Stomach smooth muscle (tissue), 2 donors: ENCODE measurements around the gene SEPTIN5.
"Not testable (repeated sequence)": the region's sequence is repeated elsewhere in the genome, so short reads cannot be mapped to it uniquely, and the experiment has no call there.

Experiments used
- H3K27ac ChIP-seq: one replicate; pipeline ENCODE4 v1.7.0; 2013; ENCODE audit warnings: mild to moderate bottlenecking, low read length, inconsistent platforms
- H3K27me3 ChIP-seq, 2 donors: one replicate each; pipeline ENCODE4 v1.7.0; 2013; ENCODE audit warnings: low read length in 2 of 2; ENCODE audit not compliant: insufficient read depth in 2 of 2, control insufficient read depth in 1 of 2
- H3K36me3 ChIP-seq, 2 donors: one replicate each; pipeline ENCODE4 v1.7.0; 2013; ENCODE audit warnings: low read length in 2 of 2; ENCODE audit not compliant: control insufficient read depth in 2 of 2, insufficient read depth in 2 of 2
- H3K4me1 ChIP-seq: one replicate; pipeline ENCODE4 v1.7.0; 2013; ENCODE audit warnings: low read length; ENCODE audit not compliant: control insufficient read depth, insufficient read depth
- H3K4me3 ChIP-seq, 2 donors: one replicate each; pipeline ENCODE4 v1.7.0; 2013; ENCODE audit warnings: low read length in 2 of 2
- H3K9ac ChIP-seq, 2 donors: one replicate each; pipeline ENCODE4 v1.7.0; 2013; ENCODE audit warnings: low read length in 2 of 2, mild to moderate bottlenecking in 1 of 2
- H3K9me3 ChIP-seq, 2 donors: one replicate each; pipeline ENCODE4 v1.7.0; 2013; ENCODE audit warnings: low read length in 2 of 2; ENCODE audit not compliant: control insufficient read depth in 2 of 2
- donor health status: healthy.
- donor health status: Pancreatic carcinoma.

Gene SEPTIN5

DNA sequence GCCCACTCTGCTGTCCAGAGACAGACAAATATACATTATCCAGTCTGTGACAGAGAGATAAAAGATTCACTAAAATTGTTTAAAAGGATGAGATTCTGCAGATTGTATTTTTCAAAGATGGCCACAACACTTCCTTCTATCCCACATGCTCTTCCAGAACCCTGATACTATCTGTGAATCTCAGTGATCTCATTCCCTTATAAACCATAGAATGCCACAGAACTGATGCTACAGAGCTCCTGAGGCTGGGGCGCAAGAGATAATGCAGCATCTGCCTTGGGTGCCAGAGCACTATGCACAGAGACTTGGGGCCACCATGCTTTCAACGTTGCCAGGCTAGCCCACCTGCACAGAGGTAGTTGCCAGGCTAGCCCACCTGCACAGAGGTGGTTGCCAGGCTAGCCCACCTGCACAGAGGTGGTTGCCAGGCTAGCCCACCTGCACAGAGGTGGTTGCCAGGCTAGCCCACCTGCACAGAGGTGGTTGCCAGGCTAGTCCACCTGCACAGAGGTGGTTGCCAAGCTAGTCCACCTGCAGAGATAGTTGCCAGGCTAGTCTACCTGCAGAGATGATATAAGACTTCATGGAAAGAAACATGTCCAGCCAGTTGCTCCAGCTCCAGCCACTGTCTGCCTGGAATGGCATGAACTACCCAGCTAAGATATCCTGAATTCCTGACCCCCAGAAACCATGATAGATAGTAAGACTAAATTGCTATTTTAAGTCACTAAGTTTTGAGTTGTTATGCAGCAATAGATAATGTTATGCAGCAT lies 17.6 kb upstream of the SEPTIN5 start:
- no peaks in the 10 kb centered on the region for H3K36me3 ChIP-seq
- no peak overlapping the region for H3K4me3 ChIP-seq
- H3K4me1 ChIP-seq, result peaks cover 2% of the 10 kb centered on the region
- no peaks in the 10 kb centered on the region for H3K9me3 ChIP-seq
- H3K27me3 ChIP-seq, result no peaks in the 10 kb centered on the region
- H3K9ac ChIP-seq, result no peak overlapping the region
- no peak overlapping the region for H3K27ac ChIP-seq

DNA sequence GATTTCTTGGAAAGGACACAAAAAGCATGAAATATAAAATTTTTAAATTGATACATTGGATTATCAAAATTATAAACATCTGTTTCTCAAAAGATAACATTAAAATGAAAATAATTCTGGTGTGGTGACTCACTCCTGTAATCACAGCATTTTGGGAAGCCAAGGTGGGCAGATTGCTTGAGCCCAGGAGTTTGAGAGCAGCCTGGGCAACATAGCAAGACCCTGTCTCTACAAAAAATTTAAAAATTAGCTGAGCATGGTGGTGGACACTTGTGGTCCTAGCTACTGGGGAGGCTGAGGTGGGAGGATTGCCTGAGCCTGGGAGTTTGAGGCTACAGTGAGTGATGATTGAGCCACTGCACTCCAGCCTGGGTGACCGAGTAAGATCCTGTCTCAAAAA lies 16.4 kb upstream of the SEPTIN5 start:
- not testable (repeated sequence) for H3K9me3 ChIP-seq

DNA sequence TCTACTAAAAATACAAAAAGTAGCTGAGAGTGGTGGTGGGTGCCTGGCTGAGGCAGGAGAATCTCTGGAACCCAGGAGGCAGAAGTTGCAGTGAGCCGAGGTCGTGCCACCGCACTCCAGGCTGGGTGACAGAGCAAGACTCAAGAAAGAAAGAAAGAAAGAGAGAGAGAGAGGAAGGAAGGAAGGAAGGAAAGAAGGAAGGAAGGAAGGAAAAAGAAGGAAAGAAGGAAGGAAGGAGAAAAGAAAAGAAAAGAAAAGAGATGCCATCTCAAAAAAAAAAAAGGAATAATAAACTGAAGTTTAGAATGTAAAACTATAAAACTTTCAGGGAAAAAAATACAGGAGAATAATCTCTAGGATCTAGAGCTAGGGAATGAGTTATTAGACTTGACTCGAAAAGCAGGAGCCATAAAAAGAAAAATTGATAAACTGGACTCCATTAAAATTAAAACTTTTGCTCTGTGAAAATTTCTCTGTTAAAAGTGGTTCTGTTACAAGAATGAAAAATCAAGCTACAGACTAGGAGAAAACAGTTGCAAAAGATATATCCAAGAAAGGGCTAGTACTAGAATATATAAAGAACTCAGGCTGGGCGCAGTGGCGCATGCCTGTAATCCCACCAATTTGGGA lies 13.4 kb upstream of the SEPTIN5 start:
- Histone ChIP-seq H3K4me1 (no peaks in the 10 kb centered on the region), H3K9ac (no peak overlapping the region), H3K27ac (no peak overlapping the region), H3K36me3 (no peaks in the 10 kb centered on the region), H3K27me3 (peaks cover 7% of the 10 kb centered on the region in 2 donors), H3K9me3 (no peaks in the 10 kb centered on the region), H3K4me3 (no peak overlapping the region)

More for the DNA sequence above, 16.4 kb upstream of the SEPTIN5 start:
- H3K4me1 ChIP-seq, H3K4me3 ChIP-seq, H3K27me3 ChIP-seq, H3K27ac ChIP-seq, H3K9ac ChIP-seq, H3K36me3 ChIP-seq: not testable (repeated sequence)

DNA sequence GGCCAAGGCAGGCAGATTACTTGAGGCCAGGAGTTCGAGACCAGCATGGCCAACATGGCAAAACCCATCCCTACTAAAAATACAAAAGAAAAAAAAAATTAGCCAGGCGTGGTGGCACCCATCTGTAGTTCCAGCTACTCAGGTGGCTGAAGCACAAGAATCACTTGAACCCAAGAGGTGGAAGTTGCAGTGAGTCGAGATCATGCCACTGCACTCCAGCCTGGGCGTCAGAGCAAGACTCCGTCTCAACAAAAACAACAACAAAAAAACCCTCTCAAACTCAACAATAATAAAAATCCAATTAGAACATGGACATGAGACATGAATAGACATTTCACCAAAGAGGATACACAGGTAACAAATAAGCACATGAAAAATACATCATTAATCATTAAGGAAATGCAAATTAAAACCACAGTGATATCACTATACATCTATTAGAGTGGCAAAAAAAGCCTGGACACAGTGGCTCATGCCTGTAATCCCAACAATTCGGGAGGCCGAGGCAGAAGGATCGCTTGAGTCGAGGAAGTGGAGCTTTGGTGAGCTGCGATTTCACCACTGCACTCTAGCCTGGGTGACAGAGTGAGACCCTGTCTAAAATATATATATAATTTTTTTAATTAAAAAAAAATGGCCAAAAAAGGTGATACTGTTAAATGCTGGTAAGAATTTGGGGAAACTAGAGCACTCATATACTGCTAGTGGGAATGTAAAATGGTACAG lies 12.7 kb upstream of the SEPTIN5 start:
- no peaks in the 10 kb centered on the region for H3K36me3 ChIP-seq
- no peak overlapping the region for H3K27ac ChIP-seq
- H3K4me1 ChIP-seq, result no peaks in the 10 kb centered on the region
- peaks cover 7% of the 10 kb centered on the region in 2 donors for H3K27me3 ChIP-seq
- H3K4me3 ChIP-seq, result no peak overlapping the region
- no peaks in the 10 kb centered on the region for H3K9me3 ChIP-seq
- no peak overlapping the region for H3K9ac ChIP-seq

- H3K9me3 ChIP-seq, result no peaks in the 10 kb centered on the region
- H3K27me3 ChIP-seq, result peaks cover 7 to 11% of the 10 kb centered on the region in 2 donors
- no peak overlapping the region for H3K27ac ChIP-seq
- H3K4me3 ChIP-seq, result no peak overlapping the region
- H3K36me3 ChIP-seq, result no peaks in the 10 kb centered on the region
- H3K9ac ChIP-seq, result no peak overlapping the region
- H3K4me1 ChIP-seq, result peaks cover 2% of the 10 kb centered on the region
These were observed 10.4 kb upstream of the SEPTIN5 start for GRCh38 chr22:19703869-19704268.

DNA sequence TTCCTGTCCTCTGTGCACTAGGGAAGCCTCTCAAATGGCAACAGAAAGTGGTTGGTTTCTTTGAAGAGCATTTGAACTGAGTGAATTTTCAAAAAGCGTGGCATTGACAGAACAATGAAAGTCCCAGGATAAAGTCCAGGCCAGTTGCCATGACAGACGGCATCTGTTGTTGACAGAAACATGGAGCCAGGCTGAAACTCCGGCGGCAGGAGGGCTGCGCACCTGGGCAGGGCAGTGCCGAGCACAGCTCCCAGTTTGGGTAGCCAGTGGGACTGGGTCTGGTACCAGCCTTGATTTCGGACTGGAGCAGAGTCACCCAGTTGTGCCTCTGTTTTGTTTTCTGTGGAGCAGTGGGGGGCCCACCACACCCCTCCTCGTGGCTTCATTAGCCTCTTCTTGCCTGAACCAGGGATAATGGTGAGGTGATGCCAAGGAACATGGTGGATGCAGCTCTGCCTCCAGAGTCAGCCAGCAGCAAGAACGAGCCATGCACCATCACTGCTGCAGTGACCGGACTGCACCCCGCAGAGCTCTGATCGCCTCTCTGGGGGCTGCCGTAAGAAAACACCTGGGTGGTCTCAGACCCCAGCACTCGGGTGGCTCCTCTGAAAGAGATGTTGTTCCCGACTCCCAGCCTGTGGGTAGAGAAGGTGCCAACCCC lies 9.8 kb upstream of the SEPTIN5 start:
- Histone ChIP-seq H3K27ac (no peak overlapping the region), H3K4me3 (no peak overlapping the region), H3K9me3 (no peaks in the 10 kb centered on the region), H3K9ac (no peak overlapping the region), H3K36me3 (no peaks in the 10 kb centered on the region), H3K4me1 (peaks cover 2% of the 10 kb centered on the region), H3K27me3 (peaks cover 7 to 11% of the 10 kb centered on the region in 2 donors)

DNA sequence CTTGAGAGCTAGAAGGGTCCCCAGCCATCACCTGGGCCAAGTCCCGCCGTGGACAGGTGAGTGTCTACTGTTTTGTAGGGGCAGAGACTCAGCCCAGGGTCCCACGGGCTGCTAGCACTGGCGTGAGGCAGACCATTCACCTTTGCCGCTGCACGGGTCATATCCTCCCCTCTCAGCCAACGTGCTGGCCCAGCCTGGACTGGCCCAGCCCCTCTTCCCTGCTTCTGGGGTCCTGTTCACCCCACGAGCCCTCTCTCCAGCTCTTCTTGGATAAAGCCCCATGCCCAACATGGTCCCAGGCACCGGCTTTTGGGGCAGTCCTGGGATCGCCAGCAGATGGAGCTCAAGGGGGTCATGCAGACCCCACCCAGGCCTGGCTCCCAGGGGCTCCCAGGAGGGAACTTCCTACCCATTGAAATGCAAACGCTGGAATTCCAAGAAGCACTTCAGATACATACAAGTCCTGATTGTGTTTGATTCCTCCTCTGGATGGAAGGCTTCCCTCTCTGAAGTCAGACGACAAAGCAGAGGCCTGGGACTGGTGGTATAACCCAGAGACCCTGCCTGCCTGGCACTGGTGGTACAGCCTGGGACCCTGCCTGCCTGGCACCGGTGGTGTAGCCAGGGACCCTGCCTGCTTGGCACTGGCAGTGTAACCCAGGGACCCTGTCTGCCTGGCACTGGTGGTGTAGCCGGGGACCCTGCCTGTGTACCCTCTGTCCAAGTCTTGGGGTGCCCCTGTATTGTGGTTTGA lies 8.9 kb upstream of the SEPTIN5 start:
- peaks cover 7 to 11% of the 10 kb centered on the region in 2 donors for H3K27me3 ChIP-seq
- H3K4me3 ChIP-seq, result no peak overlapping the region
- H3K27ac ChIP-seq, result no peak overlapping the region
- peaks cover 6% of the 10 kb centered on the region for H3K4me1 ChIP-seq
- H3K36me3 ChIP-seq, result no peaks in the 10 kb centered on the region
- H3K9ac ChIP-seq, result no peak overlapping the region
- H3K9me3 ChIP-seq, result no peaks in the 10 kb centered on the region

- Histone ChIP-seq H3K27ac (no peak overlapping the region), H3K36me3 (no peaks in the 10 kb centered on the region), H3K9me3 (no peaks in the 10 kb centered on the region), H3K9ac (no peak overlapping the region), H3K27me3 (peaks cover 7 to 11% of the 10 kb centered on the region in 2 donors), H3K4me1 (peaks cover 6% of the 10 kb centered on the region), H3K4me3 (no peak overlapping the region)
These were observed 7.6 kb upstream of the SEPTIN5 start for GRCh38 chr22:19706661-19707151.

GRCh38 chr22:19707347-19708290 lies 6.7 kb upstream of the SEPTIN5 start:
- Histone ChIP-seq H3K9ac (no peak overlapping the region), H3K36me3 (no peaks in the 10 kb centered on the region), H3K4me1 (peaks cover 6% of the 10 kb centered on the region), H3K27ac (no peak overlapping the region), H3K9me3 (no peaks in the 10 kb centered on the region), H3K4me3 (no peak overlapping the region), H3K27me3 (peaks cover 7 to 11% of the 10 kb centered on the region in 2 donors)
